HG03432 (cell line): Measurements from ENCODE around the gene SPHK1.

ENCODE experiments used
- ATAC-seq: cut with Tn5 transposase; IDR thresholded peaks from one replicate; pipeline ENCODE4 v1.9.1; 2021; ENCODE audit warnings: mild to moderate bottlenecking, moderate library complexity; ENCODE audit not compliant: unreplicated experiment

SPHK1 gene

DNA sequence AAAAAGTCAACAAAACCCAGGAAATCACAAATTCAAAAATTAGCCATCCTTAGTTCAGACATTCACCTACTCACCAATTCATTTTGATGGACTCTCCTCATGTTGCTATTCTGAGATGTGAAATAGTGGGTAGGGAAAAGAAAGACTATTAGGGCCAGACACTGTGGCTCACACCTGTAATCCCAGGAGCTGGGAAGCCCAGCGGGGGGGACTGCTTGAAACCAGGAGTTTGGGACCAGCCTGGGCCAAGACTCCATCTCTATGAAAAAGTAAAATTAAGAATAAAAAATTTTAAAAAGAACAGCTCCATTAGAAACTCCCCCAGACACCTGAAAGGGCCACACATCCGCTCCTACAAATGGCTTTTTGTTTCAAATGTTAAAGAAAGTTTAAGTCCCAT is 47.1 kb downstream of the SPHK1 start:
- ATAC-seq = no peak

DNA sequence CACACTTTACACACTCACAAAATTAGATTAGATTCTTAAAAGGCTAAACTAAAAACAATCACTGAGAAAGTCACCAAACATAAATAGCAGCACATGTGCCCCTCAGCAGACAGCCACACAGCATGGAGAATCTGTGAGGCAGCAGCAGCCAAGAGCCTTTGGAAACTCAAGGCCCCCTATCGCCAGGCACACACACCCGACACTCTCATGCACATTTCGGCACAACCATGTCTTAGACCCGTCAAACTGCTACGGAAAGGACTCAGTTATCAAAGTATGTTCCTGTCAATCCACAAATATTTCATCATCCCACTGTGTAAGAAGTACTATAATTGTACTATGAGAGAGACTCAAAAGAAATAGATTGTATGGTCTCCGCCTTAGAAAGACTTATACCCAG is 47.6 kb downstream of the SPHK1 start:
- ATAC-seq = no peak

DNA sequence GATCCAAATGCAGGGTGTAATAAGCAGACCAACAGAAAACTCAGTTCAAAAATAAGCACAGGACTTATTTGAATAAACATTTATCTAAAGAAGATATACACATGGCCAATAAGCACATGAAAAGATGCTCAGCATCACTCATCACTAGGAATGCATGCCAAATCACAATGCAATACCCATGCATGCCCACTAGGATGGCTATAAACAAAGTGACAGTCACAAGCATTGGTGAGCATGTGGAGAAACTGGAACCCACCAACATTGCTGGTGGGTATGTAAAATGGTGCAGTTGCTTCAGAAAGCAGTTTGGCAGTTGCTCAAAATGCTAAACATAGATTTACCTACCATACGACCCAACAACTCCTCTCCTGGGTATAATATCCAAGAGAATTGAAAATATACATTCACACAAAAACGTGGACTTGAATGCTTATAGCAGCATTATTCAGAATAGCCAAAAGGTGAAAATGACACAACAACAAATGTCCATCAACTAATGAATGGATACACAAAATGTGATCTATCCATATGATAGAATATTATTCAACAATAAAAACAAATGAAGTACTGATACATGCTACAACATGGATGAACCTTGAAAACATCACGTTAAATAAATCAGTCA is 48.4 kb downstream of the SPHK1 start:
- ATAC-seq = no peak

DNA sequence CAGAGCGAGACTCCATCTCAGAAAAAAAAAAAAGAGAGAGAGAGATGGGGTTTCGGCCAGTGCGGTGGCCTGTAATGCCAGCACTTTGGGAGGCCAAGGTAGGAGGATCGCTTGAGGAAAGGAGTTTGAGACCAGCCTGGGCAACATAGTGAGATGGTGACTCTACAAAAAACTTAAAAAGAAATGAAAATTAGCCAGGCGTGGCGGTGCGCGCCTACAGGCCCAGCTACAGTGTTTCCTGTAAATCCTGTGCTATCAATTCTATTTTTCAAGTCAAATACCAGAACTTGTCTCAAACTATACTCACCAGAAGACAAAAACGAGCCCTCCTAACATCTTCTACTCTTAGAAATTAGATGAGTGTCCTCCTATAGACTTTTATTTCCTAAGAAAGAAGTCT is 49.3 kb downstream of the SPHK1 start:
- no peak for ATAC-seq

DNA sequence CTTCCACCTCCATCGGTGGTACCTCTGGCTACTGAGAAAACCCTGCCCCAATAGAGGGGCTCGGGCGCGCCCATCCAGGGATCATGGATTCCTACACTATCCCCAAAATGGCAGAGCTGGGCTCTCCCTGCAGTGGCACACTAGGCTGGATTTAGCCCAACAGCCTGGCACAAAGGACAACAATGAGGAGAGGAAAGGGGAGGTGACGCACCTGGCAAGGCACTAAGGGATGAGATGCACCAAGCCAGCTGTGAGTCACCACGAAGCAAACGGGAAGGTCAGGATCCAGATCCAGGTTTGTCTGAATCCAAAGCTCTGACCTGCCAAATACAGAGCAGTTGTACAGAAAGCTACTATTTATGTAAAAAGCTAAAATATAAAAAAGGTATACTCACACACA is 50.5 kb downstream of the SPHK1 start:
- no peak for ATAC-seq

DNA sequence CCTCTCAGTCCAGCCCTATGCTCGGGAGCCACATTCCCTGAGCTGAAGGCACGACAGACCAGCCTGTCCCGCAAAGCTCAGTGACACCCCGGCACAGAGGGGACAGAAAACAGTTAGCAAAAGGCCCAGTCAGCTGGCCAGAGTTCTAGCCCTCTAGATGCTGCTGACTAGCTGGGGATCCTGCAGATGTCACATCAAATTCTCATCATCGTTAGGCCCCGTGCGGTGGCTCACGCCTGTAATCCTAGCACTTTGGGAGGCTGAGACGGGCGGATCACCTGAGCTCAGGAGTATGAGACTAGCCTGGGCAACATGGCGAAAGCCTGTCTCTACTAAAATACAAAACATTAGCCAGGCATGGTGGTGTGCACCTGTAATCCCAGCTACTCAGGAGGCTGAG is 51.3 kb downstream of the SPHK1 start:
- no peak for ATAC-seq
